ENCODE measurements around the gene ZNF592.

DNA sequence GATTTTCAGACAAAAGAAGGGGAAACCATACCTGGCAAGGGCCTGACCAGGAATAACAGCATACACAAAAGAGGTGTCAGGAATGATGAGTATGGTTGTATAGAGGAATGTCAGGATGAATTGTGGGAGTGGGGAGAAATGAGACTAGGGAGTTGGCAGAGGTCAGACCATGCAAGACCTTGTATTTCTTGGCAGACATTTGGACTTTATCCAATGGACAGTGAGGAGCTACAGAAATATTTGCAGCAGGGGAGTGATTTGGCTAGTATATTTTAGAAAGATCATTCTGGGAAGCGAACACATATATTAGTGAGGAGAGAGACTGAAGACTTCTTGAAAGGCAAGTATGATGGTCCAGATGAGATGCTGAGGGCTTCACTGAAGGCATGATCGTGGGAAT lies 43.4 kb downstream of the ZNF592 start:
- TF ChIP-seq, protein P1, sequence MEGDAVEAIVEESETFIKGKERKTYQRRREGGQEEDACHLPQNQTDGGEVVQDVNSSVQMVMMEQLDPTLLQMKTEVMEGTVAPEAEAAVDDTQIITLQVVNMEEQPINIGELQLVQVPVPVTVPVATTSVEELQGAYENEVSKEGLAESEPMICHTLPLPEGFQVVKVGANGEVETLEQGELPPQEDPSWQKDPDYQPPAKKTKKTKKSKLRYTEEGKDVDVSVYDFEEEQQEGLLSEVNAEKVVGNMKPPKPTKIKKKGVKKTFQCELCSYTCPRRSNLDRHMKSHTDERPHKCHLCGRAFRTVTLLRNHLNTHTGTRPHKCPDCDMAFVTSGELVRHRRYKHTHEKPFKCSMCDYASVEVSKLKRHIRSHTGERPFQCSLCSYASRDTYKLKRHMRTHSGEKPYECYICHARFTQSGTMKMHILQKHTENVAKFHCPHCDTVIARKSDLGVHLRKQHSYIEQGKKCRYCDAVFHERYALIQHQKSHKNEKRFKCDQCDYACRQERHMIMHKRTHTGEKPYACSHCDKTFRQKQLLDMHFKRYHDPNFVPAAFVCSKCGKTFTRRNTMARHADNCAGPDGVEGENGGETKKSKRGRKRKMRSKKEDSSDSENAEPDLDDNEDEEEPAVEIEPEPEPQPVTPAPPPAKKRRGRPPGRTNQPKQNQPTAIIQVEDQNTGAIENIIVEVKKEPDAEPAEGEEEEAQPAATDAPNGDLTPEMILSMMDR (IDR thresholded peaks at IDR 0.05): no peak
- TF ChIP-seq POLR2A (IDR thresholded peaks at IDR 0.05): no peak
